Liver (tissue), 9 donors: ENCODE measurements around the gene TMEM254. TPM values are rescaled to one million over a fixed set of nuclear protein-coding genes. Genes with fewer than 3 reads are reported as not detected.

Experiments
- DNase-seq: peaks from one replicate; pipeline ENCODE4 v3.0.0-alpha.2; 2017; ENCODE audit warnings: low spot score
- H3K27ac ChIP-seq, 2 donors: one replicate each; pipeline ENCODE4 v1.7.0; 2013; ENCODE audit warnings: inconsistent platforms in 2 of 2, low read length in 2 of 2, control low read depth in 1 of 2, low read depth in 1 of 2, mild to moderate bottlenecking in 1 of 2
- H3K27me3 ChIP-seq, 4 donors: one replicate each; pipeline versions ENCODE4 v1.6.1 to v1.7.0; 2013; ENCODE audit warnings: low read length in 3 of 4, inconsistent platforms in 1 of 4, mild to moderate bottlenecking in 1 of 4, moderate library complexity in 1 of 4; ENCODE audit not compliant: control insufficient read depth in 4 of 4, insufficient read depth in 4 of 4
- H3K36me3 ChIP-seq, 4 donors: one replicate each; pipeline versions ENCODE4 v1.6.1 to v1.7.0; 2013; ENCODE audit warnings: low read length in 3 of 4, mild to moderate bottlenecking in 3 of 4, low read depth in 1 of 4, moderate library complexity in 1 of 4; ENCODE audit not compliant: control insufficient read depth in 4 of 4, insufficient read depth in 3 of 4
- H3K4me1 ChIP-seq, 4 donors: one replicate each; pipeline versions ENCODE4 v1.6.1 to v1.7.0; 2013; ENCODE audit warnings: low read length in 3 of 4, mild to moderate bottlenecking in 3 of 4, moderate library complexity in 1 of 4; ENCODE audit not compliant: control insufficient read depth in 4 of 4, insufficient read depth in 4 of 4
- H3K4me3 ChIP-seq, 3 donors: one replicate each; pipeline versions ENCODE4 v1.6.1 to v1.7.0; 2013; ENCODE audit warnings: low read length in 3 of 3, control low read depth in 1 of 3, low read depth in 1 of 3, mild to moderate bottlenecking in 1 of 3
- H3K9ac ChIP-seq, 2 donors: one replicate each; pipeline ENCODE4 v1.7.0; 2013; ENCODE audit warnings: low read length in 2 of 2, mild to moderate bottlenecking in 2 of 2, moderate library complexity in 2 of 2, control low read depth in 1 of 2, low read depth in 1 of 2
- H3K9me3 ChIP-seq, 4 donors: one replicate each; pipeline versions ENCODE4 v1.6.1 to v1.7.0; 2013; ENCODE audit warnings: low read length in 3 of 4; ENCODE audit not compliant: control insufficient read depth in 4 of 4
- EGR1 ChIP-seq, 2 donors: IDR thresholded peaks; 2 replicates each; pipeline ENCODE4 v1.6.1; 2016 to 2018; ENCODE audit warnings: antibody characterized with exemption in 2 of 2, low read depth in 2 of 2
- FOXA1 ChIP-seq: IDR thresholded peaks from 2 replicates; pipeline ENCODE4 v1.6.1; 2016; ENCODE audit warnings: antibody characterized with exemption
- FOXA2 ChIP-seq: IDR thresholded peaks from 2 replicates; pipeline ENCODE4 v1.6.1; 2016; ENCODE audit warnings: antibody characterized with exemption
- GABPA ChIP-seq, 2 donors: IDR thresholded peaks in 1 of 2; conservative IDR thresholded peaks in 1 of 2; 2 replicates each; pipeline ENCODE4 v1.6.1; 2016; ENCODE audit warnings: antibody characterized with exemption in 2 of 2, mild to moderate bottlenecking in 1 of 2, moderate library complexity in 1 of 2
- HNF4A ChIP-seq, 2 donors: conservative IDR thresholded peaks; 2 replicates each; pipeline ENCODE4 v1.6.1; 2016; ENCODE audit warnings: antibody characterized with exemption in 2 of 2, mild to moderate bottlenecking in 2 of 2
- HNF4G ChIP-seq: IDR thresholded peaks from 2 replicates; pipeline ENCODE4 v1.6.1; 2016; ENCODE audit warnings: antibody characterized with exemption
- JUND ChIP-seq, 2 donors: IDR thresholded peaks; 2 replicates each; pipeline ENCODE4 v1.6.1; 2016; ENCODE audit warnings: antibody characterized with exemption in 2 of 2
- MAX ChIP-seq: IDR thresholded peaks from 2 replicates; pipeline ENCODE4 v1.6.1; 2016; ENCODE audit warnings: antibody characterized with exemption
- NR2F2 ChIP-seq: IDR thresholded peaks from 2 replicates; pipeline ENCODE4 v1.6.1; 2016; ENCODE audit warnings: antibody characterized with exemption
- REST ChIP-seq: IDR thresholded peaks from 2 replicates; pipeline ENCODE4 v1.6.1; 2016; ENCODE audit warnings: antibody characterized with exemption, mild to moderate bottlenecking
- RXRA ChIP-seq, 2 donors: IDR thresholded peaks; 2 replicates each; pipeline ENCODE4 v1.6.1; 2017 to 2018; ENCODE audit warnings: antibody characterized with exemption in 2 of 2, mild to moderate bottlenecking in 1 of 2
- SP1 ChIP-seq: IDR thresholded peaks from 2 replicates; pipeline ENCODE4 v1.6.1; 2018; ENCODE audit warnings: antibody characterized with exemption, mild to moderate bottlenecking
- TAF1 ChIP-seq: conservative IDR thresholded peaks from 2 replicates; pipeline ENCODE4 v1.6.1; 2016; ENCODE audit warnings: antibody characterized with exemption, mild to moderate bottlenecking
- YY1 ChIP-seq: IDR thresholded peaks from 2 replicates; pipeline ENCODE4 v1.6.1; 2016; ENCODE audit warnings: antibody characterized with exemption, mild to moderate bottlenecking
- ZBTB33 ChIP-seq: IDR thresholded peaks from 2 replicates; pipeline ENCODE4 v1.6.1; 2016; ENCODE audit warnings: antibody characterized with exemption
- WGBS: extraction: QIAGEN DNeasy Blood & Tissue Kit; methylation state at CpG from one replicate; pipeline ENCODE4 v1.1.7; 2013; 5-methylcytosine and 5-hydroxymethylcytosine counted together
- polyA plus RNA-seq, 2 donors: library from polyadenylated mRNA; stranded (reverse) in 1 of 2; unstranded in 1 of 2; fragments of 200-250 nt in 1 of 2; fragments of >200 nt in 1 of 2; fragmentation: Nextera tagmentation in 1 of 2; extraction: Ambion mirVana in 1 of 2; gene quantifications; one replicate each; pipeline versions ENCODE4 v1.2.1 to v1.2.3, GENCODE V29; 2013 to 2015
- total RNA-seq, 2 donors: library from RNA; depleted of rRNA; stranded (reverse); fragments of >200 nt; gene quantifications; one replicate each; pipeline ENCODE4 v1.2.3, GENCODE V29; 2014
- TF ChIP-seq, protein P1 (sequence below): fragments of 150-350 bp; IDR thresholded peaks from 2 replicates; pipeline ENCODE4 v1.5.1; 2017; ENCODE audit warnings: improper control_type of control experiment, low read depth, low read length; ENCODE audit not compliant: missing input control
- TF ChIP-seq, protein P2 (sequence below): IDR thresholded peaks from 2 replicates; pipeline ENCODE4 v1.6.1; 2016; ENCODE audit warnings: antibody characterized with exemption
- donor health status: healthy.
- donor health status: healthy.
- donor health status: healthy.
- donor health status: healthy.
- donor health status: healthy.

The TMEM254 gene
- total and polyA plus RNA-seq, 4 donors = 10.0 to 33.2 (median 20.7) TPM

- no peak for TF ChIP-seq MAX
- no peak for TF ChIP-seq HNF4G
- no peak for TF ChIP-seq RXRA (IDR thresholded peaks at IDR 0.05)
- TF ChIP-seq HNF4A (conservative IDR thresholded peaks at IDR 0.05) = no peak
- no peak for TF ChIP-seq FOXA1
- TF ChIP-seq, protein P1, sequence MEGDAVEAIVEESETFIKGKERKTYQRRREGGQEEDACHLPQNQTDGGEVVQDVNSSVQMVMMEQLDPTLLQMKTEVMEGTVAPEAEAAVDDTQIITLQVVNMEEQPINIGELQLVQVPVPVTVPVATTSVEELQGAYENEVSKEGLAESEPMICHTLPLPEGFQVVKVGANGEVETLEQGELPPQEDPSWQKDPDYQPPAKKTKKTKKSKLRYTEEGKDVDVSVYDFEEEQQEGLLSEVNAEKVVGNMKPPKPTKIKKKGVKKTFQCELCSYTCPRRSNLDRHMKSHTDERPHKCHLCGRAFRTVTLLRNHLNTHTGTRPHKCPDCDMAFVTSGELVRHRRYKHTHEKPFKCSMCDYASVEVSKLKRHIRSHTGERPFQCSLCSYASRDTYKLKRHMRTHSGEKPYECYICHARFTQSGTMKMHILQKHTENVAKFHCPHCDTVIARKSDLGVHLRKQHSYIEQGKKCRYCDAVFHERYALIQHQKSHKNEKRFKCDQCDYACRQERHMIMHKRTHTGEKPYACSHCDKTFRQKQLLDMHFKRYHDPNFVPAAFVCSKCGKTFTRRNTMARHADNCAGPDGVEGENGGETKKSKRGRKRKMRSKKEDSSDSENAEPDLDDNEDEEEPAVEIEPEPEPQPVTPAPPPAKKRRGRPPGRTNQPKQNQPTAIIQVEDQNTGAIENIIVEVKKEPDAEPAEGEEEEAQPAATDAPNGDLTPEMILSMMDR = no peak
These were observed 59.5 kb downstream of the TMEM254 start (continued) for GRCh38 chr10:80137920-80138319.

DNA sequence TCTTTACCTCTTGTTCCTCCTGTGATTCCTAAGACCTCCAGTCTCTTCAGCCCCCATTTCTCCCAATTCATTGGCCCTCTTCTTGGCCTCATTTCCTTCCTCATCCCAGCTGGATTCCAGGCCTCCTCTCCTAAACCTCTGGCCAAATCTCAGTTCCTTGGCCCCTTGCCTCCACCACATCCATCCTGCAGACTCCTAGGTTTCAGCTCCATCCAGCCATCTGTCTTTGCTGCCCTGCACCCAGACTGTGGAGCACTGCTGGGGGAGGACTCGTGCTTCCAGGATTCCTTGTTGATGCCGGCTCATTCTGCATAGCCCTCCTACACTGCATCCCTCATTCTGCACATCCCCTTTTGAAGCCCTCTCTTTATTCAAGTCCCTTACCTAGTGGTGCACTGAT lies 60.8 kb downstream of the TMEM254 start:
- no peak for DNase-seq
- H3K9ac ChIP-seq = no peak overlapping the region
- H3K27me3 ChIP-seq = no peaks in the 10 kb centered on the region
- H3K36me3 ChIP-seq = no peaks in the 10 kb centered on the region
- H3K4me1 ChIP-seq = peaks cover 4 to 6% (median 5%) of the 10 kb centered on the region in 4 donors
- no peaks in the 10 kb centered on the region for H3K9me3 ChIP-seq
- H3K4me3 ChIP-seq = no peak overlapping the region
- 90% methylated on average over 2 of the region's 2 CpGs for WGBS
- no peak overlapping the region for H3K27ac ChIP-seq
- TF ChIP-seq, protein P2, sequence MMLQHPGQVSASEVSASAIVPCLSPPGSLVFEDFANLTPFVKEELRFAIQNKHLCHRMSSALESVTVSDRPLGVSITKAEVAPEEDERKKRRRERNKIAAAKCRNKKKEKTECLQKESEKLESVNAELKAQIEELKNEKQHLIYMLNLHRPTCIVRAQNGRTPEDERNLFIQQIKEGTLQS = no peak

DNA sequence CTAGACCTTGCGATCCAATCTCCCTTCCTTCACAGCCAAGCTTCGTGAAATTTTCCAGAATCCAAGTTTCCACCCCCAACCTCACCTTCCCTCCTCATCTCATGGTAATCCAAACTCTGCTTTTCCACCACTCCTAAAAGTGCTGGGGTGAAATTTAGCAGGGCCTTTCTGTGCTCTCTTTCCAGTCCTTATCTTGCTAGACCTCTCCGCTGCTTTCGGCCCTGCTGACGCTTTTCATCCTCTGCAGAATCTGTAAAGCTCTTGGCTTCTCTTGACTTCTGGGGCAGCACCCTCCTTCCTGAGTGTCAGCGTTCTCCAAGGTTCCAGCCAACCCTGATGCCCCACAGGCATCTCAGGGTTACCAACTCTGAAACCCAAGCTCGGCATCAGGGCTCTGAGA lies 61.8 kb downstream of the TMEM254 start:
- Histone ChIP-seq H3K27ac (no peak overlapping the region), H3K4me3 (no peak overlapping the region), H3K36me3 (no peaks in the 10 kb centered on the region), H3K27me3 (no peaks in the 10 kb centered on the region), H3K4me1 (peaks cover 4 to 9% (median 5%) of the 10 kb centered on the region in 4 donors), H3K9me3 (no peaks in the 10 kb centered on the region), H3K9ac (no peak overlapping the region)
- WGBS = 86% methylated on average over 7 of the region's 7 CpGs
- no peak for DNase-seq
- TF ChIP-seq JUND (IDR thresholded peaks at IDR 0.05) (no peak), ZBTB33 (no peak), MAX (no peak)

DNA sequence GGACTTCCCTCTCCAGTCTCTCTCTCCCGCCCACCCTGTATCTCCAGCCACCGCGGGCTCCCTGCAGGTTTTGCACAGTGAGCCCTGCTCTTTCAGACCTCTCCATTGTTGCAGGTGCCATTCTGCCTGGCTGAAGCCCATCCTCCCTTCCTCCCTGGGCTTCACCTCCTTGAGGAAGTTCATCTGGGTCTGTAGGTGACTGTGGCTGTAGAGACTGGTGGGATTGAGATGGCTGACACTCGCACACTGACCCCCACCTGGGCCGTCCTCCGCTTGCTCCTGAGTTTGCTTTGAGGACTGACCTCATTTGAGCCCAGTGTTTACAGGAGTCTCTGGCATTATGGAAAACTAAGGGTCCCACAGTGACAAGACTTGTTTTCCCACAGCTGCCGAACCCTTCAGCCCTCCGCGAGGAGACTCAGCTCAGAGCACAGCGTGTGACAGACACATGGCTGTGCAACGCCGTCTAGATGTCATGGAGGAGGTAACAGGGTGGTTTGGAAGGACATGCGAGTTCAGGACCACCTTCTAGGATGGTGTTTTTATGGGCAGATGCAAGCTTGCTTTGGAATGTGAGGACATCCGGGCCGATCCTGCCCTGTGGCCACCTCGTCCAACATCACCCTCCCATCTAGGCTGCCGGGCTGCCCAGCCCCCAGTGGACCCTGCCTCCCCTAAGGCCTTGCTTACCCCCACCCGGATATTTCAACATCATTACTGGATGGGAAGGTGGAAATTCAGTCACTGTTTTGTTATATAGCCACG lies 63.4 kb downstream of the TMEM254 start:
- 51% methylated on average over 19 of the region's 19 CpGs for WGBS
- Histone ChIP-seq H3K9ac (no peak overlapping the region), H3K9me3 (no peaks in the 10 kb centered on the region), H3K4me1 (peaks cover 4 to 9% (median 5%) of the 10 kb centered on the region in 4 donors), H3K4me3 (no peak overlapping the region), H3K27me3 (no peaks in the 10 kb centered on the region), H3K36me3 (no peaks in the 10 kb centered on the region), H3K27ac (no peak overlapping the region)
- no peak for DNase-seq
- TF ChIP-seq NR2F2 (no peak), YY1 (no peak), FOXA2 (no peak), GABPA (IDR thresholded peaks at IDR 0.05 in 1 of 2, conservative IDR thresholded peaks at IDR 0.05 in 1 of 2) (no peak), TAF1 (no peak), HNF4G (no peak), HNF4A (conservative IDR thresholded peaks at IDR 0.05) (no peak), EGR1 (IDR thresholded peaks at IDR 0.05; ENCODE audit: low read depth in 2 of 2) (no peak), REST (no peak), SP1 (no peak), MAX (no peak), RXRA (IDR thresholded peaks at IDR 0.05) (no peak)
